Measurements from ENCODE around the gene LPAR4.
"Not testable (repeated sequence)": the region's sequence is repeated elsewhere in the genome, so short reads cannot be mapped to it uniquely, and the experiment has no call there.

The LPAR4 gene

DNA sequence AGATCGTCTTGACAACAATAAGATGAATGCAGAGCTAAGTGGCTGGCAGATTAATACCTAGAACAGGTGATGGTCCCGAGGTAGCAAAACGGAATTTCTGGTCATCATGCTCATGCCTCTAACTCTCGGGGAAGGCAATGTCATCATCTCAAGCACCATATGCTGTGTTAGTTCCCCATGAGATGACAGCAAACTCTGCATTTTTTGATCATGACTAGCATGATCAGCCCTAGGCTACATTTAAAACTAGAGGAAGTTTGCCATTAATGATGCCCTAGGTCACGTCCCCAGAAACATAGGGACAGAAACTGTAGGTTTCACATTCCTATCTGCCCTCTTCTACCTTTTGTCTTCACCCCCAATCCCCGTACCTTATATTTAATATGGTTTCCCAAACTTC is 11.6 kb downstream of the LPAR4 start:
- Histone ChIP-seq H3K36me3 (ENCODE audit: control insufficient read depth, insufficient read depth, low read length) (no peaks in the 10 kb centered on the region), H3K27me3 (ENCODE audit: control insufficient read depth, insufficient read depth, low read length) (no peaks in the 10 kb centered on the region), H3K9me3 (ENCODE audit: control insufficient read depth, insufficient read depth, low read length) (no peaks in the 10 kb centered on the region), H3K4me3 (ENCODE audit: low read depth, low read length) (no peak overlapping the region), H3K9ac (ENCODE audit: low read depth, low read length) (no peak overlapping the region), H3K4me1 (ENCODE audit: control insufficient read depth, insufficient read depth, low read length) (no peaks in the 10 kb centered on the region)

DNA sequence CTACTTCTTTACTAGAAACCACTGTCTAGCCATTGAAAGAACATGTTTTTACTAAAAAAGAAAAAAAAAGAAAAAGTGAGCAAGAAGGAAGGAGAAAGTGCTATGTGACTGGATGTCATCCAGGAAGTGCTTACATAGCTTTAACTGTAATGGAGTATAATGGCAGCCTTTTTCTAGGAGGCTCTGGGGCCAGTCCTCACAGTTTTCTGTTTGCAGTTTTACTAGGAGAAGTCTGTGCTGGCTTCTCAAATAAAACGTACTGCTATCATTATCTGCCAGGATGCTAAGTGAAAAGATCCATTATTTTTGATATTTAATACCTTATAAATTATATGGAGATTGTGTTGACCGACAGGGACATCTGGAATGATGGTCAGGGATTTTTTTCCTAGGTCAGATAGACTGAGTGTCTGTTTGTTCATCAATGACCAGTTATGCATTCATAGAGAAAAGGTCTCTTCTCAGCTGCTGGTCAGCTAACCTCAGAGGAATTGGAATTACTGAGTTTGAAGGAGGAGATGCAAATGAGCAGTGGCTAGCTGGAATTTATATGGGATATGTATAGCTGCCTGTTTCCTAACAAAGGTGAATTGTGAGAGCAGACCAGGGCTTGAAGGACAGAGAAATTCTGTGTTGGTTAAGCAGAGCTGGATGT is 21.7 kb downstream of the LPAR4 start:
- no peaks in the 10 kb centered on the region for H3K4me1 ChIP-seq (ENCODE audit: control insufficient read depth, insufficient read depth, low read length)
- H3K4me3 ChIP-seq (ENCODE audit: low read depth, low read length): no peak overlapping the region
- no peak overlapping the region for H3K9ac ChIP-seq (ENCODE audit: low read depth, low read length)
- no peaks in the 10 kb centered on the region for H3K36me3 ChIP-seq (ENCODE audit: control insufficient read depth, insufficient read depth, low read length)
- H3K9me3 ChIP-seq (ENCODE audit: control insufficient read depth, insufficient read depth, low read length): no peaks in the 10 kb centered on the region
- no peaks in the 10 kb centered on the region for H3K27me3 ChIP-seq (ENCODE audit: control insufficient read depth, insufficient read depth, low read length)

GRCh38 chrX:78769946-78770345 is 22.4 kb downstream of the LPAR4 start:
- H3K4me1 ChIP-seq (ENCODE audit: control insufficient read depth, insufficient read depth, low read length): no peaks in the 10 kb centered on the region
- no peak overlapping the region for H3K9ac ChIP-seq (ENCODE audit: low read depth, low read length)
- H3K27me3 ChIP-seq (ENCODE audit: control insufficient read depth, insufficient read depth, low read length): no peaks in the 10 kb centered on the region
- H3K36me3 ChIP-seq (ENCODE audit: control insufficient read depth, insufficient read depth, low read length): no peaks in the 10 kb centered on the region
- no peaks in the 10 kb centered on the region for H3K9me3 ChIP-seq (ENCODE audit: control insufficient read depth, insufficient read depth, low read length)
- no peak overlapping the region for H3K4me3 ChIP-seq (ENCODE audit: low read depth, low read length)

DNA sequence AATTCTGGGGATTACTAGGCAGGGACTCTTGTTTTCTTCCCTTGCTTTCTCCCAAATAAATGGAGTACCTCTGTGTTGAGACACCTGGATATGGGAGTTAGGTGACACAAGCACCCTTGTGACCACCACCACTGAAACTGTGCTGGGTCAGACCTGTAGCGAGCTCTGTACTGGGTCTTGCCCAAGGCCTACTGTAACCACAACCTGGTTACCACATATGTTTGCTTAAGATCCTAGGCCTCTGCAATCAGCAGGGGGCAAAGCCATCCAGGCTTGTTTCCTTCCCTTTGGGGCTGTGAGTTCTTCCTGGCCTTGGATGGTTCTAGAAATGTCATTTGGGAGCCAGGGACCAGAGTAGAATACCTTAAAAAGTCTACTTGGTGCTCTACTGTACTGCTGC is 49.4 kb downstream of the LPAR4 start:
- Histone ChIP-seq H3K9ac (ENCODE audit: low read depth, low read length) (no peak overlapping the region), H3K27me3 (ENCODE audit: control insufficient read depth, insufficient read depth, low read length) (no peaks in the 10 kb centered on the region), H3K4me3 (ENCODE audit: low read depth, low read length) (no peak overlapping the region), H3K4me1 (ENCODE audit: control insufficient read depth, insufficient read depth, low read length) (no peaks in the 10 kb centered on the region), H3K9me3 (ENCODE audit: control insufficient read depth, insufficient read depth, low read length) (no peaks in the 10 kb centered on the region), H3K36me3 (ENCODE audit: control insufficient read depth, insufficient read depth, low read length) (no peaks in the 10 kb centered on the region)

GRCh38 chrX:78800114-78800513 is 52.6 kb downstream of the LPAR4 start:
- Histone ChIP-seq H3K4me1 (ENCODE audit: control insufficient read depth, insufficient read depth, low read length) (no peaks in the 10 kb centered on the region), H3K27me3 (ENCODE audit: control insufficient read depth, insufficient read depth, low read length) (no peaks in the 10 kb centered on the region), H3K9me3 (ENCODE audit: control insufficient read depth, insufficient read depth, low read length) (no peaks in the 10 kb centered on the region), H3K4me3 (ENCODE audit: low read depth, low read length) (no peak overlapping the region), H3K36me3 (ENCODE audit: control insufficient read depth, insufficient read depth, low read length) (no peaks in the 10 kb centered on the region), H3K9ac (ENCODE audit: low read depth, low read length) (no peak overlapping the region)

- H3K9me3 ChIP-seq (ENCODE audit: control insufficient read depth, insufficient read depth, low read length): no peaks in the 10 kb centered on the region
- H3K36me3 ChIP-seq (ENCODE audit: control insufficient read depth, insufficient read depth, low read length): no peaks in the 10 kb centered on the region
- no peak overlapping the region for H3K4me3 ChIP-seq (ENCODE audit: low read depth, low read length)
- no peaks in the 10 kb centered on the region for H3K4me1 ChIP-seq (ENCODE audit: control insufficient read depth, insufficient read depth, low read length)
- H3K9ac ChIP-seq (ENCODE audit: low read depth, low read length): no peak overlapping the region
- H3K27me3 ChIP-seq (ENCODE audit: control insufficient read depth, insufficient read depth, low read length): no peaks in the 10 kb centered on the region
Observed at GRCh38 chrX:78800694-78801093, 53.2 kb downstream of the LPAR4 start.

- Histone ChIP-seq H3K4me1 (ENCODE audit: control insufficient read depth, insufficient read depth, low read length) (no peaks in the 10 kb centered on the region), H3K4me3 (ENCODE audit: low read depth, low read length) (no peak overlapping the region), H3K9me3 (ENCODE audit: control insufficient read depth, insufficient read depth, low read length) (no peaks in the 10 kb centered on the region), H3K27me3 (ENCODE audit: control insufficient read depth, insufficient read depth, low read length) (no peaks in the 10 kb centered on the region), H3K36me3 (ENCODE audit: control insufficient read depth, insufficient read depth, low read length) (no peaks in the 10 kb centered on the region), H3K9ac (ENCODE audit: low read depth, low read length) (no peak overlapping the region)
Observed at GRCh38 chrX:78801522-78801921, 54.0 kb downstream of the LPAR4 start.

- not testable (repeated sequence) for H3K4me1 ChIP-seq (ENCODE audit: control insufficient read depth, insufficient read depth, low read length); H3K27me3 ChIP-seq (ENCODE audit: control insufficient read depth, insufficient read depth, low read length); H3K9ac ChIP-seq (ENCODE audit: low read depth, low read length); H3K9me3 ChIP-seq (ENCODE audit: control insufficient read depth, insufficient read depth, low read length); H3K4me3 ChIP-seq (ENCODE audit: low read depth, low read length); H3K36me3 ChIP-seq (ENCODE audit: control insufficient read depth, insufficient read depth, low read length)
Observed at GRCh38 chrX:78802526-78802925, 55.0 kb downstream of the LPAR4 start.

Data from iPS-15b (cell line).